SK-N-SH (cell line): Measurements from ENCODE around the gene LIPG. TPM values are rescaled to one million over a fixed set of nuclear protein-coding genes. Genes with fewer than 3 reads are reported as not detected.

Experiments
- CTCF ChIA-PET: fragments of 300-600, 350-600 bp; formaldehyde crosslinking; extraction: SDS; loops from one replicate; lab custom pipeline; 2021; lab: Yijun Ruan, JAX
- POLR2A ChIA-PET: fragments of 350-600 bp; sonication (Branson Sonifier 250); formaldehyde crosslinking; extraction: SDS; loops from one replicate; lab custom pipeline; 2020; ENCODE audit warnings: antibody characterized with exemption, inconsistent platforms; lab: Yijun Ruan, JAX
- DNase-seq: peaks from one replicate; pipeline ENCODE4 v3.0.0; 2012
- H2AFZ ChIP-seq: fragments of 200-600 bp; sonication (generic); 2 replicates; pipeline ENCODE4 v1.8.1; 2016; ENCODE audit warnings: antibody characterized with exemption, mild to moderate bottlenecking, low read depth
- H3F3A ChIP-seq: fragments of 200-600 bp; sonication (generic); replicated peaks from 2 replicates; pipeline ENCODE3; 2016; ENCODE audit warnings: antibody characterized with exemption, mild to moderate bottlenecking; ENCODE audit not compliant: insufficient read depth
- H3K27ac ChIP-seq, 2 experiments: fragments of 200-500 bp in 1 of 2; fragments of 200-600 bp in 1 of 2; sonication (Bioruptor generic) in 1 of 2; sonication (generic), shearing (Covaris generic) in 1 of 2; 2 replicates each; pipeline versions ENCODE4 v1.5.1 to v1.6.1; 2014 to 2016; ENCODE audit warnings: low read depth in 2 of 2, inconsistent platforms in 1 of 2, low read length in 1 of 2, mild to moderate bottlenecking in 1 of 2, mixed read lengths in 1 of 2
- H3K27me3 ChIP-seq: fragments of 200-600 bp; sonication (generic), shearing (Covaris generic); 2 replicates; pipeline ENCODE4 v1.6.1; 2016; ENCODE audit warnings: mixed run types; ENCODE audit not compliant: insufficient read depth
- H3K36me3 ChIP-seq, 2 experiments: fragments of 200-500 bp in 1 of 2; fragments of 200-600 bp in 1 of 2; sonication (Bioruptor generic) in 1 of 2; sonication (generic) in 1 of 2; replicated peaks in 1 of 2; 2 replicates each; pipeline versions ENCODE3 to v1.5.1; 2014 to 2016; ENCODE audit warnings: low read length in 1 of 2, mild to moderate bottlenecking in 1 of 2; ENCODE audit not compliant: insufficient read depth in 2 of 2, control insufficient read depth in 1 of 2
- H3K4me1 ChIP-seq, 2 experiments: fragments of 200-500 bp in 1 of 2; fragments of 200-600 bp in 1 of 2; sonication (Bioruptor generic) in 1 of 2; sonication (generic), shearing (Covaris generic) in 1 of 2; 2 replicates each; pipeline versions ENCODE4 v1.5.1 to v1.6.1; 2014 to 2016; ENCODE audit warnings: low read depth in 1 of 2, low read length in 1 of 2, mixed run types in 1 of 2; ENCODE audit not compliant: insufficient read depth in 2 of 2, control insufficient read depth in 1 of 2
- H3K4me2 ChIP-seq: fragments of 200-600 bp; sonication (generic), shearing (Covaris generic); 2 replicates; pipeline ENCODE4 v1.6.1; 2017; ENCODE audit warnings: mixed run types
- H3K4me3 ChIP-seq, 2 experiments: fragments of 200-500 bp in 1 of 2; fragments of 200-600 bp in 1 of 2; sonication (Bioruptor generic) in 1 of 2; sonication (generic), shearing (Covaris generic) in 1 of 2; 2 replicates each; pipeline versions ENCODE4 v1.5.1 to v1.8.1; 2014 to 2016; ENCODE audit warnings: low read depth in 2 of 2, inconsistent platforms in 1 of 2, low read length in 1 of 2, mild to moderate bottlenecking in 1 of 2, mixed read lengths in 1 of 2, moderate library complexity in 1 of 2
- H3K79me2 ChIP-seq: fragments of 200-600 bp; sonication (generic); 2 replicates; pipeline ENCODE4 v1.8.1; 2017; ENCODE audit warnings: mild to moderate bottlenecking; ENCODE audit not compliant: insufficient read depth
- H3K9ac ChIP-seq: fragments of 200-600 bp; sonication (generic); 2 replicates; pipeline ENCODE4 v1.6.1; 2017; ENCODE audit warnings: mixed run types
- H3K9me2 ChIP-seq: fragments of 200-600 bp; sonication (generic); 2 replicates; pipeline ENCODE4 v1.6.1; 2017; ENCODE audit warnings: mixed run types
- H3K9me3 ChIP-seq: fragments of 200-600 bp; sonication (generic); 2 replicates; pipeline ENCODE4 v1.6.1; 2017; ENCODE audit warnings: mixed run types, mild to moderate bottlenecking, moderate library complexity
- H4K20me1 ChIP-seq: fragments of 200-600 bp; sonication (generic); 2 replicates; pipeline ENCODE4 v1.6.1; 2017; ENCODE audit warnings: mild to moderate bottlenecking, mixed run types; ENCODE audit not compliant: insufficient read depth
- CHD2 ChIP-seq: fragments of 150-350 bp; IDR thresholded peaks from 2 replicates; pipeline ENCODE4 v1.6.1; 2018; ENCODE audit warnings: low read length; ENCODE audit not compliant: partially characterized antibody
- EP300 ChIP-seq, 2 experiments: IDR thresholded peaks; 2 replicates each; pipeline versions ENCODE4 v1.4.0 to v1.6.1; 2012; ENCODE audit warnings: borderline replicate concordance in 1 of 2, low read depth in 1 of 2, low read length in 1 of 2
- EZH2phosphoT487 ChIP-seq: fragments of 200-600 bp; sonication (generic); IDR thresholded peaks from 2 replicates; pipeline ENCODE4 v1.6.1; 2017; ENCODE audit warnings: low read depth, mixed run types, mild to moderate bottlenecking, antibody characterized with exemption, moderate library complexity, borderline replicate concordance
- NFIC ChIP-seq: IDR thresholded peaks from 2 replicates; pipeline ENCODE4 v1.4.0; 2012; ENCODE audit warnings: borderline replicate concordance
- PBX3 ChIP-seq: IDR thresholded peaks from 2 replicates; pipeline ENCODE4; 2012
- RCOR1 ChIP-seq: fragments of 150-350 bp; IDR thresholded peaks from 2 replicates; pipeline ENCODE4 v1.6.1; 2017; ENCODE audit warnings: antibody characterized with exemption, low read length
- RFX5 ChIP-seq: IDR thresholded peaks from 2 replicates; pipeline ENCODE4 v1.6.1; 2012; ENCODE audit warnings: mild to moderate bottlenecking, improper control_type of control experiment, low read length
- SIN3A ChIP-seq: IDR thresholded peaks from 2 replicates; pipeline ENCODE4 v1.6.1; 2012; ENCODE audit warnings: low read depth, mild to moderate bottlenecking, low read length, moderate library complexity, borderline replicate concordance
- TEAD4 ChIP-seq: IDR thresholded peaks from 2 replicates; pipeline ENCODE4 v1.4.0; 2012; ENCODE audit warnings: mild to moderate bottlenecking, borderline replicate concordance; ENCODE audit not compliant: insufficient read depth
- WGBS: methylation state at CpG from one replicate; pipeline ENCODE4 v1.1.6; 2017; ENCODE audit warnings: low lambda C conversion rate; 5-methylcytosine and 5-hydroxymethylcytosine counted together
- polyA plus RNA-seq, 3 experiments: library from polyadenylated mRNA; depleted of rRNA; stranded (reverse); fragments of >200 nt; gene quantifications; 2 replicates each; pipeline ENCODE4 v1.2.3, GENCODE V29; 2012
- TF ChIP-seq, protein P1 (sequence below): IDR thresholded peaks from 2 replicates; pipeline ENCODE4 v1.4.0; 2012; ENCODE audit warnings: low read depth, borderline replicate concordance
- TF ChIP-seq, protein P2 (sequence below): IDR thresholded peaks from 2 replicates; pipeline ENCODE4 v1.4.0; 2012; ENCODE audit warnings: low read depth, borderline replicate concordance

Gene LIPG
- polyA plus RNA-seq, 1 of the 3 experiments (the other 2 are of a cell fraction), result 3.2 TPM

DNA sequence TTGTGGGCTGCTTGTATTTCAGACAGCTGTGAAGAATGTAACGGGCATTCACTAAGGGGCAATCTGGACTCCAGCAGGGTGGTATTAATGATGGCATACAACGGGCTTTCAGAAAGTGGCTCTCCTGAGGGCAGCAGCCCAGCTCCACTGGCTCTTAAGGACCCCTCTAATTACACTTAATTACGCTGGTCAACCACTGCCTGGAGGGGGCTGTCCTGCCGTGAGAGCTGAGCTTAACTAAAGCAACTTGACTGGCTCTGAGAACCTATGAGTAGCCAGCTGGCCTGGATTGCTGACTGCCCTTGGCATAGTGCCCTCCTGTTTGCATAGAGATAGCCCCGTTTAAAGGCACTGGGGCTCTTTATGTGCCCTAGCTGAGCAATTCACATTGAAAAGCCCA is 3.8 kb downstream of the LIPG start:
- no peak overlapping the region for H2AFZ ChIP-seq

DNA sequence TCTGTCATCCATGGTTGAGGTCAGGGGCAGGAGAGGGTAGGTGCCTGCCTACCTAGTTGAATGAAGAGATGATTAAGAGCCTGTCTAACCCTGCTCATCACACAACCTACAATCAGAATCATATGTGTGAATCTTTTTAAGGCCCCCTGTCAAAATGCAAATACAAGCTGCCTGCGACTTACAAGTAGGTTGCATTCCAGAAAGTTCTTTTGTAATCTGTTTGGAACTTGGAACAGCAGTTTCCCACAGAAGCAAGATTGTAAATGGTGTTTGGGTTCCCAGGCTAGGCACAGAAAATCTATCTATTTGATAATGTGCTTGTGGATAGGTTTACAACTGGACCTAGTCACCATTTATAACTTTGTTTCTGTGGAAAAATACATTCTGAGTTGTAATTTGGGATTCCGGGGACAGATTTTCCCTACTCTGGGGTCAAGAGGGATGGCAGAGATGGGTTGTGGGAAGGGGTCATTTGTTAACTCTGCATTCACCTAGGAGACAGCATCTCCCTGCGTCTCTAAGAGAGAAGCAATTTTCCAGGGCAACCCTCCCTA is 4.4 kb downstream of the LIPG start:
- ChIA-PET POLR2A (no interaction called here), CTCF (interaction anchor here (1.1 to 2.5 kb wide), 3 partner anchors 163 to 293 kb away, joined by 3 to 12 read pairs (median 4); no protein-coding TSS in a partner anchor)
- Histone ChIP-seq H3F3A (peaks cover 9% of the 10 kb centered on the region), H3K4me3 (no peak overlapping the region), H3K79me2 (peaks cover 18% of the 10 kb centered on the region), H3K27me3 (no peaks in the 10 kb centered on the region), H3K4me2 (no peak overlapping the region), H3K36me3 (peaks cover 0 to 9% of the 10 kb centered on the region in 2 experiments), H3K9ac (no peak overlapping the region), H3K4me1 (peaks cover 15 to 33% of the 10 kb centered on the region in 2 experiments; a peak in 3 of 4 replicates), H3K9me3 (no peaks in the 10 kb centered on the region), H2AFZ (no peak overlapping the region), H4K20me1 (no peaks in the 10 kb centered on the region), H3K27ac (no peak overlapping the region), H3K9me2 (no peaks in the 10 kb centered on the region)
- TF ChIP-seq CHD2 (no peak), EP300 (IDR thresholded peaks at IDR 0.05; ENCODE audit: borderline replicate concordance in 1 of 2, low read depth in 1 of 2, low read length in 1 of 2) (no peak)
- 69% methylated on average over 3 of the region's 3 CpGs for WGBS
- no peak for DNase-seq

More for the DNA sequence above, 3.8 kb downstream of the LIPG start:
- Histone ChIP-seq H3K4me1 (peaks cover 21 to 33% of the 10 kb centered on the region in 2 experiments; a peak in 3 of 4 replicates), H3K27me3 (no peaks in the 10 kb centered on the region), H3K79me2 (peaks cover 18% of the 10 kb centered on the region), H3K9ac (no peak overlapping the region), H3K27ac (no peak overlapping the region), H3K36me3 (peaks cover 0 to 4% of the 10 kb centered on the region in 2 experiments), H3F3A (peaks cover 14% of the 10 kb centered on the region), H3K9me3 (no peaks in the 10 kb centered on the region), H3K4me2 (peak overlapping the region; percentile 94), H3K4me3 (no peak overlapping the region), H3K9me2 (no peaks in the 10 kb centered on the region), H4K20me1 (no peaks in the 10 kb centered on the region)
- CTCF ChIA-PET, result interaction anchor here (0.7 to 2.5 kb wide), 3 partner anchors 164 to 296 kb away, joined by 3 to 12 read pairs (median 4); no protein-coding TSS in a partner anchor
- peak; percentile 65 for DNase-seq
- POLR2A ChIA-PET, result no interaction called here
- TF ChIP-seq, protein P1, sequence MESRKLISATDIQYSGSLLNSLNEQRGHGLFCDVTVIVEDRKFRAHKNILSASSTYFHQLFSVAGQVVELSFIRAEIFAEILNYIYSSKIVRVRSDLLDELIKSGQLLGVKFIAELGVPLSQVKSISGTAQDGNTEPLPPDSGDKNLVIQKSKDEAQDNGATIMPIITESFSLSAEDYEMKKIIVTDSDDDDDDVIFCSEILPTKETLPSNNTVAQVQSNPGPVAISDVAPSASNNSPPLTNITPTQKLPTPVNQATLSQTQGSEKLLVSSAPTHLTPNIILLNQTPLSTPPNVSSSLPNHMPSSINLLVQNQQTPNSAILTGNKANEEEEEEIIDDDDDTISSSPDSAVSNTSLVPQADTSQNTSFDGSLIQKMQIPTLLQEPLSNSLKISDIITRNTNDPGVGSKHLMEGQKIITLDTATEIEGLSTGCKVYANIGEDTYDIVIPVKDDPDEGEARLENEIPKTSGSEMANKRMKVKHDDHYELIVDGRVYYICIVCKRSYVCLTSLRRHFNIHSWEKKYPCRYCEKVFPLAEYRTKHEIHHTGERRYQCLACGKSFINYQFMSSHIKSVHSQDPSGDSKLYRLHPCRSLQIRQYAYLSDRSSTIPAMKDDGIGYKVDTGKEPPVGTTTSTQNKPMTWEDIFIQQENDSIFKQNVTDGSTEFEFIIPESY, result no peak
- TF ChIP-seq, protein P2, sequence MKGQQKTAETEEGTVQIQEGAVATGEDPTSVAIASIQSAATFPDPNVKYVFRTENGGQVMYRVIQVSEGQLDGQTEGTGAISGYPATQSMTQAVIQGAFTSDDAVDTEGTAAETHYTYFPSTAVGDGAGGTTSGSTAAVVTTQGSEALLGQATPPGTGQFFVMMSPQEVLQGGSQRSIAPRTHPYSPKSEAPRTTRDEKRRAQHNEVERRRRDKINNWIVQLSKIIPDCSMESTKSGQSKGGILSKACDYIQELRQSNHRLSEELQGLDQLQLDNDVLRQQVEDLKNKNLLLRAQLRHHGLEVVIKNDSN, result no peak
- TF ChIP-seq TEAD4, result no peak
- peak; percentile 44; the same call in 1 of the 2 replicates for TF ChIP-seq NFIC
- 59% methylated on average over 4 of the region's 5 CpGs for WGBS

- H3K9ac ChIP-seq, result no peak overlapping the region
- POLR2A ChIA-PET, result no interaction called here
- H3K4me1 ChIP-seq, result peaks cover 8 to 32% of the 10 kb centered on the region in 2 experiments; a peak in 3 of 4 replicates
- H3K9me2 ChIP-seq, result no peaks in the 10 kb centered on the region
- H3K27me3 ChIP-seq, result no peaks in the 10 kb centered on the region
- H3K79me2 ChIP-seq, result peaks cover 11% of the 10 kb centered on the region
- peaks cover 0 to 9% of the 10 kb centered on the region in 2 experiments for H3K36me3 ChIP-seq
- no peaks in the 10 kb centered on the region for H3K9me3 ChIP-seq
- peaks cover 8% of the 10 kb centered on the region for H3F3A ChIP-seq
- DNase-seq, result no peak
- CTCF ChIA-PET, result interaction anchor here (0.6 to 2.5 kb wide), 4 partner anchors 56 to 292 kb away, joined by 3 to 12 read pairs (median 3); no protein-coding TSS in a partner anchor
- H3K27ac ChIP-seq, result no peak overlapping the region
- H3K4me2 ChIP-seq, result no peak overlapping the region
- no peaks in the 10 kb centered on the region for H4K20me1 ChIP-seq
- H3K4me3 ChIP-seq, result no peak overlapping the region
- H2AFZ ChIP-seq, result no peak overlapping the region
- WGBS, result 93% methylated on average over 2 of the region's 2 CpGs
- TF ChIP-seq EZH2phosphoT487 (no peak), PBX3 (no peak), SIN3A (no peak), RFX5 (no peak), RCOR1 (no peak)
- TF ChIP-seq, protein P2, result no peak
These were observed 5.1 kb downstream of the LIPG start for GRCh38 chr18:49566985-49567384.
